LNCaP clone FGC (cell line): ENCODE measurements around the gene FYB2.
"Not testable (repeated sequence)": the region's sequence is repeated elsewhere in the genome, so short reads cannot be mapped to it uniquely, and the experiment has no call there.

Source experiments
- DNase-seq: peaks from one replicate; pipeline ENCODE4 v3.0.0-alpha.2; 2011; ENCODE audit warnings: low read depth
- H3K4me3 ChIP-seq: 2 replicates; pipeline ENCODE4 v1.5.1; 2011; ENCODE audit warnings: mild to moderate bottlenecking, low read depth, low read length, control low read depth
- CTCF ChIP-seq: IDR thresholded peaks from 2 replicates; pipeline ENCODE4 v1.5.1; 2012; ENCODE audit warnings: mild to moderate bottlenecking; ENCODE audit not compliant: control insufficient read depth, insufficient read depth; ENCODE audit errors: extremely low read depth

FYB2 gene

GRCh38 chr1:56787330-56787729 lies 31.9 kb downstream of the FYB2 start:
- DNase-seq = no peak
- no peak for TF ChIP-seq CTCF
- no peak overlapping the region for H3K4me3 ChIP-seq

DNA sequence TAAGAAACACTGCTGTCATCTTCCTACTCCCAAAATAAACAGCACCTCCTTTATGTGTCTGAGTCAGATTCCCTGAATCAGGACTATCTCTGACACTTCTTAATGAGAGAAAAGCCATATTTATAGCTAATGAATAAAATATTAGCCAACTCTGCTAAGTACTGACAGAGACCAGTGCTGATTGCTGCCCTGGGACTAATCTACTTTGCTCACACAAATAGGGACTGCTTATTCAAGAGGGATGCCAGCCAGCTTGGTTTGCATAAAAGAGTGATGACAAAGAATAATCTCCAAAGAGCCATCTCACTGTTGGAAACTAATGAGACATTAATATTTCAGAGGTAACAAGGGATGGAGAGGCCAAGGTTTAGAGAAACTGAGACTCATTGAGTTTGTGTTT lies 36.4 kb downstream of the FYB2 start:
- no peak for TF ChIP-seq CTCF
- H3K4me3 ChIP-seq = no peak overlapping the region
- no peak for DNase-seq

DNA sequence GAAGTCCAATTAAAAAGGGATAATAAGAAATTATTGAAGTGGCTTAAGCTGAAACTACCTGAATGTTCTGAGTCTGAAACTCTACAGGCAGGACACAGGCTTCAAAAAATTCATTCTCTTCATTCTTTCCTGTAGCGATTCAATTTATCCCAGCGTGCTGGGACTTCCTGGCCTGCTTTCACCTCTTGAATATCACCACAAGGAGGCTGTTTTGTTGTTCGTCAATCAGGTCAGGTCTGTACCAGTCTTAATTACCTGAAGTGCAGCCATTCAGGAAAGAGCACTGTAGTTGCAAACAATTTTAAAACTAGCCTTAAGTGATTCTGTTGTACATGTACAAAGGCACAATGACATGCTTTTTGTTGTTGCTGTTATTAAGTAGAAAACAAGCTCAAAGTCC lies 38.4 kb downstream of the FYB2 start:
- H3K4me3 ChIP-seq = no peak overlapping the region
- TF ChIP-seq CTCF = no peak
- no peak for DNase-seq

DNA sequence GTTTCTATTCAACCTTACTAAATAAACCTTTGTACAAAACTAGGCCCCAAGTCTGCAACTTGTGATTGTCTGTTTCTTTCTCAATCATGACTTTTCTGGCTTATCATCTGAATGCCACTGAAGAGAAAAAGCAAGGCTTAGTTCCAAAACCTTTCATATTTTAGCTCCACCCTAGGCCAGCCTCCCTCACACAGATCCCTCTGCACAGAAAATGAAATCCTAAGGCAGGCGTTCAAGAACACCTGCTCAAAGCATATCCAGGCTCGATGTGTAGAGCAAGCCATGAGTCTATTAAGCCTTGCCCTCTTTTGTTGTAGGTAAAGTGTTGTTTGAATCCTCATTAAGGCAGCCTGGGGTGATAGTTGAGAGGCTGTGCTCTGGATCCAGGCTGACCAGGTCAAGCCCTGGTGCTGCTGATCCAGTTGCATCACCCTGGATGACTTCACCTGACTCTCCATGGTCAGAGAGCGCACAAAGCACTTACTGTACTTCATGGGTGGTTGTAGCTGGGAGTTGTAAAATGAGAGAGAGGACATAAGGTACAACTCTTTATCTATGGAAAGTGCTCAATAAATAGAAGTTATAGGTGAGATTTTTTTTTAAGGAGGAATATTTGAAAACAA lies 39.0 kb downstream of the FYB2 start:
- DNase-seq = no peak
- H3K4me3 ChIP-seq = no peak overlapping the region

GRCh38 chr1:56777972-56778371 lies 41.2 kb downstream of the FYB2 start:
- no peak for DNase-seq
- no peak for TF ChIP-seq CTCF
- no peak overlapping the region for H3K4me3 ChIP-seq

More for the DNA sequence above, 39.0 kb downstream of the FYB2 start:
- no peak for TF ChIP-seq CTCF

DNA sequence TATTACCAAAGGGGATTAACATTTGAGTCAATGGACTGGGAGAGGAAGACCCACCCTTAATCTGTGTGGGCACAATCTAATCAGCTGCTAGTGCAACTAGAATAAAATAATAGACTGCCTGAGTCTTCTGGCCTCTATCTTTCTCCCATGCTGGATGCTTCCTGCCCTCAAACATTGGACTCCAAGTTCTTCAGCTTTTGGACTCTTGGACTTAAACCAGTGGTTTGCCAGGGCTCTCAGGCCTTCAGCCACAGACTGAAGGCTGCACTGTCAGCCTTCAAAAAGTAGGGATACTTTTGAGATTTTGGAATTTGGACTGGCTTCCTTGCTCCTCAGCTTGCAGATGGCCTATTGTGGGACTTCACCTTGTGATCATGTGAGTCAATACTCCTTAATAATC lies 44.5 kb downstream of the FYB2 start:
- not testable (repeated sequence) for DNase-seq, H3K4me3 ChIP-seq

GRCh38 chr1:56774067-56774609 lies 45.1 kb downstream of the FYB2 start:
- H3K4me3 ChIP-seq = no peak overlapping the region
- no peak for DNase-seq
- TF ChIP-seq CTCF = no peak
